Gastrocnemius medialis (tissue), 4 donors: ENCODE results near the gene UBA1.

Experiments
- POLR2A ChIP-seq, 2 donors: fragments of 450-650 bp; IDR thresholded peaks; one replicate each; pipeline ENCODE4 v1.6.1; 2017; ENCODE audit warnings: antibody characterized with exemption in 2 of 2, mild to moderate bottlenecking in 2 of 2, moderate library complexity in 2 of 2
- TF ChIP-seq, protein P1 (sequence below), 5 experiments: fragments of 450-650 bp in 3 of 5; fragments of 200-600 bp in 2 of 5; sonication (generic) in 2 of 5; IDR thresholded peaks in 4 of 5; conservative IDR thresholded peaks in 1 of 5; 1 replicate in 4 of 5; 2 replicates in 1 of 5; pipeline ENCODE4 v1.5.1; 2016 to 2019; ENCODE audit warnings: antibody characterized with exemption in 5 of 5, mild to moderate bottlenecking in 3 of 5, moderate library complexity in 3 of 5

DNA sequence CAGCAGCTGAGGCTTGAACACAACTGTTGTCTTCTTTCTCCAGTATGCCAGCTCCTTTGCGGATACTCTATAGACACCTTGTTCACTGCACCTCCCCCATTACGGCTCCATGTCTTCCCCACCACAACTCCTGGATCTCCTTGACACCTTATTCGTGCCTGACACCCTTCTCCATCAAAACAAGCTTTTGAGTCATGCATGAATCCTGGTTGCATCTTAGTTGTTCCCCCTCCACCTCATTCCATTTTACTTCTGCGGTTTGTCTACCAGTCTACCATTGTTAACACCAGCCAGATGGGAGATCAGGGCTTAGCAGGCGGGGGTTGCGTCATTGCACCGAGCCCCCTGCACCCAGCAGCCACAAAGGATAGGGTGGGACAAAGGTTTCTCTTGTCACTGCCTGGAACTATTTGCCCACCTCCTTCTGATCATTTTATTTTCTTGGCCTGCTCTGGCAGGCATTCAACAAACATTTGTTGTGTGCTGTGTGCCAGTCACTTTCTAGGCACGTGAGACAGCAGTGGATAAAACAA lies 22.8 kb downstream of the UBA1 start:
- TF ChIP-seq, protein P1, sequence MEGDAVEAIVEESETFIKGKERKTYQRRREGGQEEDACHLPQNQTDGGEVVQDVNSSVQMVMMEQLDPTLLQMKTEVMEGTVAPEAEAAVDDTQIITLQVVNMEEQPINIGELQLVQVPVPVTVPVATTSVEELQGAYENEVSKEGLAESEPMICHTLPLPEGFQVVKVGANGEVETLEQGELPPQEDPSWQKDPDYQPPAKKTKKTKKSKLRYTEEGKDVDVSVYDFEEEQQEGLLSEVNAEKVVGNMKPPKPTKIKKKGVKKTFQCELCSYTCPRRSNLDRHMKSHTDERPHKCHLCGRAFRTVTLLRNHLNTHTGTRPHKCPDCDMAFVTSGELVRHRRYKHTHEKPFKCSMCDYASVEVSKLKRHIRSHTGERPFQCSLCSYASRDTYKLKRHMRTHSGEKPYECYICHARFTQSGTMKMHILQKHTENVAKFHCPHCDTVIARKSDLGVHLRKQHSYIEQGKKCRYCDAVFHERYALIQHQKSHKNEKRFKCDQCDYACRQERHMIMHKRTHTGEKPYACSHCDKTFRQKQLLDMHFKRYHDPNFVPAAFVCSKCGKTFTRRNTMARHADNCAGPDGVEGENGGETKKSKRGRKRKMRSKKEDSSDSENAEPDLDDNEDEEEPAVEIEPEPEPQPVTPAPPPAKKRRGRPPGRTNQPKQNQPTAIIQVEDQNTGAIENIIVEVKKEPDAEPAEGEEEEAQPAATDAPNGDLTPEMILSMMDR (IDR thresholded peaks at IDR 0.05 in 4 of 5, conservative IDR thresholded peaks at IDR 0.05 in 1 of 5) = no peak
- TF ChIP-seq POLR2A (IDR thresholded peaks at IDR 0.05) = no peak
